VCaP (cell line): ENCODE data around the gene CDC42EP3.

Experiments
- H3K27ac ChIP-seq: fragments of 450-650 bp; 2 replicates; pipeline ENCODE4 v1.5.1; 2017
- TF ChIP-seq, protein P1 (sequence below): fragments of 450-650 bp; conservative IDR thresholded peaks from 2 replicates; pipeline ENCODE4 v1.5.1; 2017; ENCODE audit warnings: mild to moderate bottlenecking, moderate library complexity

CDC42EP3 gene, protein sequence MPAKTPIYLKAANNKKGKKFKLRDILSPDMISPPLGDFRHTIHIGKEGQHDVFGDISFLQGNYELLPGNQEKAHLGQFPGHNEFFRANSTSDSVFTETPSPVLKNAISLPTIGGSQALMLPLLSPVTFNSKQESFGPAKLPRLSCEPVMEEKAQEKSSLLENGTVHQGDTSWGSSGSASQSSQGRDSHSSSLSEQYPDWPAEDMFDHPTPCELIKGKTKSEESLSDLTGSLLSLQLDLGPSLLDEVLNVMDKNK

DNA sequence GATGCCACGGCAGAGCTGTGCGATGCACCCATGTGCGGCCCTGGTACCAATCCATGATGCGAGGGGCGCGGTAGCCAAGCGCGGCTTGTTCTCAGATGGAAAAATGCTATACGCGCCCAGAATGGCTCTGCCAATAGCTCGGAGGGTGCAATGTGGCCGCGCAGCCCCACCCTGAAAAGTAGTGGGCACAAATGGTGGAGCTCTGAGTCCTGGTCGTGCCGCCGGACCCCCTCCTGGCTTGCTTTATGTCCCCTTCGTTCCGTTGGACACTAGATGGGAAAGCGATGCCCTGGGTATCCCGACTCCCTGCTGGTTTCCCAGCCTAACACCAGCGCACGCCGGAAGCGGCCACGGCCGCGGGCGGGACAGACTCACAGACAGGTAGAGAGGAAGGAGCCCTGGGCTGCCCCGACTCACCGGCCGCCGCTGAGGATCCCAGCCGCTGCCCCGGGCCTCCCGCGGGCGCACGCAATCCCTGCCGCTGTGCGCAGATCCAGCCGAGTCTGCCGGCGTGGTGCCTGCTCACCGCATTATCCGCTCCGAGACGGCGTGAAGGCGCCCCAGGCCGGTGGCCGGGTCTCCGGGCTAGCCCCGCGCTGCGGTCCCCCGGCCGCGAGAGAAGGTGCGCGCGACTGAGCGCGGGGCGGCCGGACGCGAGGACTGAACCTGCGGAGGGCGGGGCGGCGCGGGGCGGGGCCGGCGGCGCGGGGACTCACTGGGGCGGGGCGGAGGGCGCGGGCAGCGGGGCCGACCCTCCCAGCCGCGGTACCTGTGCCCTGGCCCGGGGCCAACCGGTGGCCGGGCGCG is at the start of gene CDC42EP3:
Gene CDC42EP3 (minus strand): TSS at position 634 of the 807 bp plus-strand sequence. CDS start 25,055 bp downstream, outside the sequence.
- peak within 1 kb of the TSS; percentile 95 for H3K27ac ChIP-seq

DNA sequence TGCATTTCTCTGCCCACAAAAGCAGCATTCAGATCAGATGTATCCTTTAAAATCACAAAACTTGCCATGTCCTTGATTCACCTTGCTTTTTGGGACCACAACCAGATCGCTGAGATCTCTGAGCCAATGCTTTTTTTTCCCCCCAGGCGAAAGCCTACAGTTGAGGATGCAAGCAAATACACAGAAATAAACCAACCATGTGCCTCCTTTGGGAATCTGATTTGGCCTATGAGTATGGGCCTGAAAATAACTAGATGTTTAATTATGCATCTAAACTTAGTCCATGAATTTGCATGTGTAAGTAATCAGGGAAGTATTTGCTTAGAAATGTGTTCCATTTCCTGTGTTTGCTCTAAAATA is 49.7 kb upstream of the CDC42EP3 start:
- no peak overlapping the region for H3K27ac ChIP-seq
- TF ChIP-seq, protein P1, sequence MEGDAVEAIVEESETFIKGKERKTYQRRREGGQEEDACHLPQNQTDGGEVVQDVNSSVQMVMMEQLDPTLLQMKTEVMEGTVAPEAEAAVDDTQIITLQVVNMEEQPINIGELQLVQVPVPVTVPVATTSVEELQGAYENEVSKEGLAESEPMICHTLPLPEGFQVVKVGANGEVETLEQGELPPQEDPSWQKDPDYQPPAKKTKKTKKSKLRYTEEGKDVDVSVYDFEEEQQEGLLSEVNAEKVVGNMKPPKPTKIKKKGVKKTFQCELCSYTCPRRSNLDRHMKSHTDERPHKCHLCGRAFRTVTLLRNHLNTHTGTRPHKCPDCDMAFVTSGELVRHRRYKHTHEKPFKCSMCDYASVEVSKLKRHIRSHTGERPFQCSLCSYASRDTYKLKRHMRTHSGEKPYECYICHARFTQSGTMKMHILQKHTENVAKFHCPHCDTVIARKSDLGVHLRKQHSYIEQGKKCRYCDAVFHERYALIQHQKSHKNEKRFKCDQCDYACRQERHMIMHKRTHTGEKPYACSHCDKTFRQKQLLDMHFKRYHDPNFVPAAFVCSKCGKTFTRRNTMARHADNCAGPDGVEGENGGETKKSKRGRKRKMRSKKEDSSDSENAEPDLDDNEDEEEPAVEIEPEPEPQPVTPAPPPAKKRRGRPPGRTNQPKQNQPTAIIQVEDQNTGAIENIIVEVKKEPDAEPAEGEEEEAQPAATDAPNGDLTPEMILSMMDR: no peak

More for the DNA sequence above, at the start of gene CDC42EP3:
- TF ChIP-seq, protein P1: no peak

DNA sequence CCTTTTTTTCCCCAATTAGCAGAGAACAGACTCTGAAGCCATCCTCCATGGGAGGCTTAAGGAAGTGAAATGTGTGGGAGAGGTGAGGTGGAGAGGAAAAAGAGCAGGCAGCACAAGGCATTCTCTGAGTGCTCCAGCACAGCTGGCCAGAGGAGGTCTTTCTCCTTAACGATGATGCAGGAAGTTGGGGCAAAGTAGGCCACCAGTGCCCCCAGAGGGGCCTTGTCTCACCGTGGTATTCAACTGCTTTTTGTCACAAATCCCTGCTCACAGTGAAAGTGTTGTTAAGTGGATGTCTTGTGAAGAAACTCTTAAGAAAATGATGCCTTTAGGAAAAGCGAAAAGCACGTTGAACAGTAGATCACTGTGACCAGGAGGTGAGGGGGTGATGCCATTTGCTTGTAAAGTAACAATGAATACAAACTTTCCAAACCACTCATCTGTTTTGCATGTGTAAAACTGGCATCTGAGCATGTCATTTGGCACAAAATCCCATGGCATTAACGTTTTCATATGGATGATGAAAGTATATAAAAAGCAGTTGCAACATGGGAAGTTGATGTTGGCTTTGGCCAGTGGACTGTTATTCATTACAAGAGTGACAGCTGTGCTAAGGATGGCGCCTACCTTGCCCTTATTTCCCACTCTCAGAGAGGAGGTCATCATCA is 49.2 kb upstream of the CDC42EP3 start:
- TF ChIP-seq, protein P1: no peak
- no peak overlapping the region for H3K27ac ChIP-seq

DNA sequence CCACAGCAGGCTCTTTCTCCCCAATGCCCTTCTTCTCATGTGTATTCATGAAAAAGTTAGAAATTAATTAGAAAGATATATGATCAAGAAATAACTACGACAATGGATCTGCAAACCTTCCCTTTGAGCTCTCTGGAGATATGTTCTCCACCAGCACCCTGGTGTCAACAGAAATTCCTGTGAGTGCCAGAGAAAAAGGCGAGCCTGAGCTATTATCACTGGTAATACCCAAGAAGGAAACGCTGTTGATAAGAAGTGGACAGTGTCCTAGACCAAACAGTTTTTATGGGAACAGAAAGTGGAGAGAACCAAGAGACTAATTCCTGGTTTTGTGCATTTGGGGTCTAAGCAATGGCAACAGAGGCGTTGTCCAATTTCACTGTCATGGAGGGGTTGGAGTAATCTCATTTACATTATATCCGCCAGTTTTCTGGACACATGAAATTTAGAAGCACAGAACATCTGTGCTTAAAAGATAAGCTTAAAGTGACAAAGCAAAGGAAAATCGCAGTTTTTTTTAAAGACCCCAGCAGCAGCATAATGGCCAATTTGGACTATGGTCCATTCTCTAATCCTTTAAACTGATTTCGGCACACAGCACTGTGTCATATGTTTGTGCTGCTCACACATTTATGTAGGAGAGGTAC is 47.2 kb upstream of the CDC42EP3 start:
- TF ChIP-seq, protein P1: no peak
- H3K27ac ChIP-seq: no peak overlapping the region

DNA sequence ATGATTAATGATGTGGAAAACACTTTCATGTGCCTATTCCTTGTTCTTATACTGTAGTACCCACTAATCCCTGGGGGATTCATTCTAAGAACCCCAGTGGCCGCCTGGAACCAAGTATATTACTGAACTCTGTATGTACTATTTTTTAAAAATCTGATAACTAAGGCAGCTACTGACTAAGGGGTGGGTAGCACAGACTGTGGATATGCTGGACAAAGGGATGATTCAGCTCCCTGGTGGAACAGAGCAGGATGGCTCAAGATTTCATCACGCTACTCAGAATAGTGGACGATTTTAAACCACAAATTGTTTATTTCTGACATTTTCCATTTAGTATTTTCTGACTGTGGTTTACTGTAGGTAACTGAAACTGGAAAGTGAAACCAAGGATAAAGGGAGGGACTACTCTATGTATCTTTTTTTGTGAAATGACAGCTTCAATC is 41.8 kb upstream of the CDC42EP3 start:
- TF ChIP-seq, protein P1: no peak
- H3K27ac ChIP-seq: no peak overlapping the region

DNA sequence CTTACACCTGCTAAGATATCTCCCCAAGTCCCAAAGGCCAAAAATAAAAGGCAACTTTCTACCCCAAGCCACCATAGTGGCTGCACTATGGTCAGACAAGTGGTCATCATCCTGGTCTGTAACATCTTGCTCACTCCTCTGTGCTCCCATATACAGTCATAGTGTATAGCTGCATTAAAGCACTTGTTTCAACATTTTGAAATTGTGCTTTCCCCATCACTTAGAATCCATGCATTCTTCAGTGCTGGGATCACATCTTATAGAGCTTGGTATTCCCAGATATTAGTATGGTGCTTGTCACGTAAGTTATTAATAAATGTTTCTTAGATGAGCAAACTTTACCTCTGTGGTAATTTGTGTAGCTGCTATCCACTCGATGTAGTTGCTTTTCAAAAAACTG is 40.4 kb upstream of the CDC42EP3 start:
- H3K27ac ChIP-seq: no peak overlapping the region
- TF ChIP-seq, protein P1: no peak
